GM12878 (cell line): ENCODE results near the gene MATN3. TPM values are rescaled to one million over a fixed set of nuclear protein-coding genes. Genes with fewer than 3 reads are reported as not detected.

Experiments
- CREM ChIP-seq: IDR thresholded peaks from 2 replicates; pipeline ENCODE4 v1.6.1; 2014; ENCODE audit warnings: antibody characterized with exemption, low read depth
- ETV6 ChIP-seq, 2 experiments: fragments of 450-650 bp in 1 of 2; IDR thresholded peaks in 1 of 2; conservative IDR thresholded peaks in 1 of 2; 2 replicates each; pipeline ENCODE4 v1.6.1; 2014; ENCODE audit warnings: antibody characterized with exemption in 1 of 2, borderline replicate concordance in 1 of 2, low read depth in 1 of 2, mild to moderate bottlenecking in 1 of 2, moderate library complexity in 1 of 2
- IKZF2 ChIP-seq, 2 experiments: fragments of 450-650 bp; IDR thresholded peaks; 2 replicates each; pipeline ENCODE4 v1.6.1; 2017; ENCODE audit warnings: mild to moderate bottlenecking in 2 of 2, moderate library complexity in 2 of 2
- MEF2B ChIP-seq: fragments of 450-650 bp; IDR thresholded peaks from 2 replicates; pipeline ENCODE4 v1.6.1; 2018; ENCODE audit warnings: mild to moderate bottlenecking, moderate library complexity; ENCODE audit not compliant: partially characterized antibody, poor library complexity, severe bottlenecking
- NFIC ChIP-seq: IDR thresholded peaks from 2 replicates; pipeline ENCODE4 v1.6.1; 2012; ENCODE audit warnings: low read depth, mild to moderate bottlenecking, inconsistent platforms, low read length, moderate library complexity
- SPI1 ChIP-seq: IDR thresholded peaks from 2 replicates; pipeline ENCODE4 v1.6.1; 2011; ENCODE audit warnings: low read depth, mild to moderate bottlenecking, low read length, moderate library complexity, borderline replicate concordance; ENCODE audit not compliant: insufficient read depth
- TBL1XR1 ChIP-seq: IDR thresholded peaks from 2 replicates; pipeline ENCODE4 v1.6.1; 2012; ENCODE audit warnings: low read depth, low read length, improper control_type of control experiment
- polyA plus RNA-seq, 11 experiments: library from polyadenylated mRNA; depleted of rRNA in 4 of 11; unstranded in 6 of 11; stranded (reverse) in 5 of 11; fragments of >200 nt; fragmentation: Nextera tagmentation in 4 of 11; fragmentation: Illumina TruSeq in 1 of 11; extraction: Ambion mirVana in 4 of 11; extraction: Trizol in 1 of 11; gene quantifications; 1 replicate in 1 of 11; 2 replicates in 10 of 11; pipeline versions ENCODE4 v1.2.1 to v1.2.3, GENCODE V29; 2011 to 2016; ENCODE audit warnings: inconsistent platforms in 2 of 11, missing spikeins in 2 of 11, low read depth in 1 of 11
- total RNA-seq, 4 experiments: library from RNA; depleted of rRNA in 3 of 4; stranded (reverse); fragments of >200 nt in 3 of 4; fragmentation: Illumina TruSeq in 1 of 4; extraction: Trizol in 1 of 4; gene quantifications; 2 replicates each; pipeline versions ENCODE4 v1.2.1 to v1.2.3, GENCODE V29; 2013 to 2021
- TF ChIP-seq, protein P1 (sequence below): fragments of 450-650 bp; IDR thresholded peaks from 2 replicates; pipeline ENCODE4 v1.6.1; 2017; ENCODE audit warnings: mild to moderate bottlenecking, moderate library complexity
- TF ChIP-seq, protein P2 (sequence below): fragments of 450-650 bp; conservative IDR thresholded peaks from 2 replicates; pipeline ENCODE4 v1.6.1; 2017; ENCODE audit warnings: mild to moderate bottlenecking, moderate library complexity

MATN3 gene
- total and polyA plus RNA-seq, 10 of the 15 experiments (the other 5 are each of a cell fraction or from before 2014, with no cell fraction given): 0.09 TPM; not detected in 9

DNA sequence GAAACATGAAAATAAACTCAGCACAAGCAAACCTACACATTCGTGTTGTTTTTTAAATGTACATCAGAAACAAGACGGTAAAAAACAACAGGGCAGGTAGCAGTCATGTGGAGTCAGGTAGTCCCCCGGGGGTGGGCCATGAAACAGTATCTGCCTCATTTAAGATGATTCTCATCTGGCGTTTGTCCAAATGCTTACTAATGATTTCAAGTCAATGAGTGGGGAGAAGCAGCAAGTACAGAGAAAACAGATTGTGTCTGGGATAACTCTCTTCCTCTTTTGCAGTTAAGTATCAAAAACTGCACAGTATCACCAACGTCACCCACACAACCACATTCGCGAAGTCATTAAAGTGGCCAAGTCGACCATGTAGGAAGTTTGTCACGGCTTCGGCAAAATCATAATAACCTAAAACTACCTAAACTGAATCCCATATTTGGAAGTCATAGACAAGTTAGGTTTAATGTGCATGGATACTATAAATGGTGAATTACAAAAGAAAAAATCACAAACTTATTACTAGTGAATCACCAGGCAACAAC, 37.7 kb upstream of the MATN3 start (continued):
- TF ChIP-seq, protein P1, sequence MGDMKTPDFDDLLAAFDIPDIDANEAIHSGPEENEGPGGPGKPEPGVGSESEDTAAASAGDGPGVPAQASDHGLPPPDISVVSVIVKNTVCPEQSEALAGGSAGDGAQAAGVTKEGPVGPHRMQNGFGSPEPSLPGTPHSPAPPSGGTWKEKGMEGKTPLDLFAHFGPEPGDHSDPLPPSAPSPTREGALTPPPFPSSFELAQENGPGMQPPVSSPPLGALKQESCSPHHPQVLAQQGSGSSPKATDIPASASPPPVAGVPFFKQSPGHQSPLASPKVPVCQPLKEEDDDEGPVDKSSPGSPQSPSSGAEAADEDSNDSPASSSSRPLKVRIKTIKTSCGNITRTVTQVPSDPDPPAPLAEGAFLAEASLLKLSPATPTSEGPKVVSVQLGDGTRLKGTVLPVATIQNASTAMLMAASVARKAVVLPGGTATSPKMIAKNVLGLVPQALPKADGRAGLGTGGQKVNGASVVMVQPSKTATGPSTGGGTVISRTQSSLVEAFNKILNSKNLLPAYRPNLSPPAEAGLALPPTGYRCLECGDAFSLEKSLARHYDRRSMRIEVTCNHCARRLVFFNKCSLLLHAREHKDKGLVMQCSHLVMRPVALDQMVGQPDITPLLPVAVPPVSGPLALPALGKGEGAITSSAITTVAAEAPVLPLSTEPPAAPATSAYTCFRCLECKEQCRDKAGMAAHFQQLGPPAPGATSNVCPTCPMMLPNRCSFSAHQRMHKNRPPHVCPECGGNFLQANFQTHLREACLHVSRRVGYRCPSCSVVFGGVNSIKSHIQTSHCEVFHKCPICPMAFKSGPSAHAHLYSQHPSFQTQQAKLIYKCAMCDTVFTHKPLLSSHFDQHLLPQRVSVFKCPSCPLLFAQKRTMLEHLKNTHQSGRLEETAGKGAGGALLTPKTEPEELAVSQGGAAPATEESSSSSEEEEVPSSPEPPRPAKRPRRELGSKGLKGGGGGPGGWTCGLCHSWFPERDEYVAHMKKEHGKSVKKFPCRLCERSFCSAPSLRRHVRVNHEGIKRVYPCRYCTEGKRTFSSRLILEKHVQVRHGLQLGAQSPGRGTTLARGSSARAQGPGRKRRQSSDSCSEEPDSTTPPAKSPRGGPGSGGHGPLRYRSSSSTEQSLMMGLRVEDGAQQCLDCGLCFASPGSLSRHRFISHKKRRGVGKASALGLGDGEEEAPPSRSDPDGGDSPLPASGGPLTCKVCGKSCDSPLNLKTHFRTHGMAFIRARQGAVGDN: peak; percentile 10; the same call in 1 of the 2 replicates
- peak; percentile 38; the same call in 1 of the 2 replicates for TF ChIP-seq CREM
- peak; percentile 6; the same call in 1 of the 2 replicates for TF ChIP-seq TBL1XR1
- TF ChIP-seq IKZF2 (IDR thresholded peaks at IDR 0.05): peak; percentile 32 to 48; a peak in 2 of 4 replicates
- peak; percentile 94 for TF ChIP-seq SPI1
- peak; percentile 28 for TF ChIP-seq MEF2B
- TF ChIP-seq, protein P2, sequence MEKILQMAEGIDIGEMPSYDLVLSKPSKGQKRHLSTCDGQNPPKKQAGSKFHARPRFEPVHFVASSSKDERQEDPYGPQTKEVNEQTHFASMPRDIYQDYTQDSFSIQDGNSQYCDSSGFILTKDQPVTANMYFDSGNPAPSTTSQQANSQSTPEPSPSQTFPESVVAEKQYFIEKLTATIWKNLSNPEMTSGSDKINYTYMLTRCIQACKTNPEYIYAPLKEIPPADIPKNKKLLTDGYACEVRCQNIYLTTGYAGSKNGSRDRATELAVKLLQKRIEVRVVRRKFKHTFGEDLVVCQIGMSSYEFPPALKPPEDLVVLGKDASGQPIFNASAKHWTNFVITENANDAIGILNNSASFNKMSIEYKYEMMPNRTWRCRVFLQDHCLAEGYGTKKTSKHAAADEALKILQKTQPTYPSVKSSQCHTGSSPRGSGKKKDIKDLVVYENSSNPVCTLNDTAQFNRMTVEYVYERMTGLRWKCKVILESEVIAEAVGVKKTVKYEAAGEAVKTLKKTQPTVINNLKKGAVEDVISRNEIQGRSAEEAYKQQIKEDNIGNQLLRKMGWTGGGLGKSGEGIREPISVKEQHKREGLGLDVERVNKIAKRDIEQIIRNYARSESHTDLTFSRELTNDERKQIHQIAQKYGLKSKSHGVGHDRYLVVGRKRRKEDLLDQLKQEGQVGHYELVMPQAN: 0 out of 2 replicates have a peak, but pooled peaks have one; percentile 23
- TF ChIP-seq NFIC: 0 out of 2 replicates have a peak, but pooled peaks have one; percentile 30
- 0 out of 4 replicates have a peak, but pooled peaks of 1 of the 2 experiments have one; percentile 10 for TF ChIP-seq ETV6 (conservative IDR thresholded peaks at IDR 0.05 in 1 of 2, IDR thresholded peaks at IDR 0.05 in 1 of 2; ENCODE audit: borderline replicate concordance in 1 of 2, low read depth in 1 of 2)
